ENCODE data around the gene CCT8L2.
"Not testable (repeated sequence)": the region's sequence is repeated elsewhere in the genome, so short reads cannot be mapped to it uniquely, and the experiment has no call there.

DNA sequence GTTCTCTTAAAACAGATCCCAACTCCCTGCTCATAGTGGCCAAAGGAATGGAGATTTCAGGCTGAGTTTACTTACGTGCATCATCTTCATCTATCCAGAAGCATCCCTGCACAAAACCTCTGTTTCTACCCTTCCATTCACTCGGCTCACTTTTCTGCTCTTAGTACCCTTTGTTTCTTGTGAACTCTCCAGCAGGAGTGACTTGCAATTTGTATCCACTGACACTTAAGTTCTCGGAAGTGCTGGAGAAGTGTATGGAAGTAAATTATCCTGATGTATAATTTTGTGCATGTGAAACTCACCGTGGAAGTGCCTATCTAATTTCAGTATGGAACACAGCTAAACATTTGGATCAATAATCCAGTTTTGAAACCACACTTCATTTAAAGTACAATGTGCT lies 7.0 kb upstream of the CCT8L2 start:
- TF ChIP-seq, protein P1, sequence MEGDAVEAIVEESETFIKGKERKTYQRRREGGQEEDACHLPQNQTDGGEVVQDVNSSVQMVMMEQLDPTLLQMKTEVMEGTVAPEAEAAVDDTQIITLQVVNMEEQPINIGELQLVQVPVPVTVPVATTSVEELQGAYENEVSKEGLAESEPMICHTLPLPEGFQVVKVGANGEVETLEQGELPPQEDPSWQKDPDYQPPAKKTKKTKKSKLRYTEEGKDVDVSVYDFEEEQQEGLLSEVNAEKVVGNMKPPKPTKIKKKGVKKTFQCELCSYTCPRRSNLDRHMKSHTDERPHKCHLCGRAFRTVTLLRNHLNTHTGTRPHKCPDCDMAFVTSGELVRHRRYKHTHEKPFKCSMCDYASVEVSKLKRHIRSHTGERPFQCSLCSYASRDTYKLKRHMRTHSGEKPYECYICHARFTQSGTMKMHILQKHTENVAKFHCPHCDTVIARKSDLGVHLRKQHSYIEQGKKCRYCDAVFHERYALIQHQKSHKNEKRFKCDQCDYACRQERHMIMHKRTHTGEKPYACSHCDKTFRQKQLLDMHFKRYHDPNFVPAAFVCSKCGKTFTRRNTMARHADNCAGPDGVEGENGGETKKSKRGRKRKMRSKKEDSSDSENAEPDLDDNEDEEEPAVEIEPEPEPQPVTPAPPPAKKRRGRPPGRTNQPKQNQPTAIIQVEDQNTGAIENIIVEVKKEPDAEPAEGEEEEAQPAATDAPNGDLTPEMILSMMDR (IDR thresholded peaks at IDR 0.05; ENCODE audit: extremely low read depth in 1 of 2, insufficient read depth in 1 of 2, low read depth in 1 of 2, low read length in 2 of 2): not testable (repeated sequence)
- not testable (repeated sequence) for TF ChIP-seq EZH2 (IDR thresholded peaks at IDR 0.05; ENCODE audit: borderline replicate concordance, low read depth, low read length, severe bottlenecking); POLR2AphosphoS5 (IDR thresholded peaks at IDR 0.05; ENCODE audit: insufficient read depth, low read depth, low read length); MYC (IDR thresholded peaks at IDR 0.05; ENCODE audit: low read depth, low read length)

All from endothelial cell of umbilical vein (primary cell).